Amniotic stem cell (primary cell): ENCODE data around the gene DRD1.
"Not testable (repeated sequence)": the region's sequence is repeated elsewhere in the genome, so short reads cannot be mapped to it uniquely, and the experiment has no call there.

Experiments used
- DNase-seq: peaks from one replicate; lab custom pipeline; 2025; lab: John Stamatoyannopoulos, UW

The DRD1 gene

GRCh38 chr5:175424594-175424993 is 19.4 kb downstream of the DRD1 start:
- DNase-seq: not testable (repeated sequence)

GRCh38 chr5:175422058-175422457 is 21.9 kb downstream of the DRD1 start:
- DNase-seq: no peak

- DNase-seq: no peak
Observed at GRCh38 chr5:175420383-175420782, 23.6 kb downstream of the DRD1 start.

- DNase-seq: no peak
Observed at GRCh38 chr5:175418251-175418650, 25.7 kb downstream of the DRD1 start.

- no peak for DNase-seq
Observed at GRCh38 chr5:175417384-175417783, 26.6 kb downstream of the DRD1 start.

- no peak for DNase-seq
Observed at GRCh38 chr5:175415303-175415702, 28.7 kb downstream of the DRD1 start.

- DNase-seq: no peak
Observed at GRCh38 chr5:175410926-175411325, 33.1 kb downstream of the DRD1 start.

- DNase-seq: no peak
Observed at GRCh38 chr5:175406300-175406699, 37.7 kb downstream of the DRD1 start.

- not testable (repeated sequence) for DNase-seq
Observed at GRCh38 chr5:175397590-175398297, 46.2 kb downstream of the DRD1 start.

GRCh38 chr5:175395430-175395829 is 48.6 kb downstream of the DRD1 start:
- not testable (repeated sequence) for DNase-seq

GRCh38 chr5:175394601-175395000 is 49.4 kb downstream of the DRD1 start:
- DNase-seq: no peak

GRCh38 chr5:175393897-175394296 is 50.1 kb downstream of the DRD1 start:
- DNase-seq: no peak

- DNase-seq: no peak
Observed at GRCh38 chr5:175392236-175392635, 51.7 kb downstream of the DRD1 start.

GRCh38 chr5:175390352-175391083 is 53.5 kb downstream of the DRD1 start:
- DNase-seq: no peak
